K562 (cell line): ENCODE results near the gene TP53TG5. TPM values are rescaled to one million over a fixed set of nuclear protein-coding genes. Genes with fewer than 3 reads are reported as not detected.

Experiments used
- ATAC-seq: fragments of 200-7000 bp; cut with Tn5 transposase; 3 replicates; pipeline ENCODE4 v1.9.1; 2020; ENCODE audit warnings: moderate library complexity
- BruUV-seq: library from RNA; stranded (reverse); fragments of 400-500 nt; replicated peaks from 2 replicates; lab custom pipeline; 2021; lab: Mats Ljungman, UMichigan
- CTCF ChIA-PET: fragments of 300-600 bp; formaldehyde crosslinking; extraction: SDS; loops from one replicate; lab custom pipeline; 2021; ENCODE audit warnings: low intra/inter-chr PET ratio; lab: Yijun Ruan, JAX
- POLR2A ChIA-PET: fragments of 300-600, 350-650 bp; sonication (Branson Sonifier 250); formaldehyde crosslinking; extraction: SDS; loops from one replicate; lab custom pipeline; 2021; ENCODE audit warnings: antibody characterized with exemption, inconsistent platforms; lab: Yijun Ruan, JAX
- DNase-seq, 4 experiments: peaks; one replicate each; pipeline versions ENCODE4 v3.0.0 to v3.0.0-alpha.2; 2011 to 2018; ENCODE audit warnings: low spot score in 3 of 4, mixed read lengths in 3 of 4; ENCODE audit errors: extremely low read depth in 1 of 4
- FAIRE-seq: peaks from 2 replicates; lab custom pipeline; 2011; peaks lifted over from hg19 to GRCh38; lab: Jason Lieb, UNC
- H2AFZ ChIP-seq: 2 replicates; pipeline ENCODE4 v1.6.0; 2011; ENCODE audit warnings: low read depth, low read length, control low read depth, inconsistent platforms
- H3K27ac ChIP-seq: fragments of 200-600 bp; 3 replicates; pipeline ENCODE4 v1.8.0; 2011; ENCODE audit warnings: low read depth, mild to moderate bottlenecking, control low read depth, inconsistent platforms, low read length, moderate library complexity, mixed read lengths; ENCODE audit errors: extremely low read depth
- H3K27me3 ChIP-seq, 2 experiments: fragments of 300-600 bp in 1 of 2; 2 replicates in 1 of 2; 3 replicates in 1 of 2; pipeline versions ENCODE4 v1.6.0 to v1.8.0; 2011; ENCODE audit warnings: inconsistent platforms in 2 of 2, low read length in 2 of 2, mild to moderate bottlenecking in 1 of 2, mixed read lengths in 1 of 2, moderate library complexity in 1 of 2; ENCODE audit not compliant: control insufficient read depth in 2 of 2, insufficient read depth in 2 of 2
- H3K36me3 ChIP-seq: fragments of 300-600 bp; 3 replicates; pipeline ENCODE4 v1.8.0; 2011; ENCODE audit warnings: mild to moderate bottlenecking, low read length, inconsistent platforms; ENCODE audit not compliant: control insufficient read depth, insufficient read depth
- H3K4me1 ChIP-seq, 2 experiments: fragments of 200-600 bp in 1 of 2; replicated peaks in 1 of 2; 2 replicates in 1 of 2; 3 replicates in 1 of 2; pipeline versions ENCODE4 v1.5.1 to v1.8.0; 2011; ENCODE audit warnings: inconsistent platforms in 2 of 2, low read length in 2 of 2, mild to moderate bottlenecking in 1 of 2, mixed read lengths in 1 of 2, moderate library complexity in 1 of 2; ENCODE audit not compliant: control insufficient read depth in 2 of 2, insufficient read depth in 2 of 2
- H3K4me2 ChIP-seq: 2 replicates; pipeline ENCODE4 v1.6.1; 2011; ENCODE audit warnings: low read length, control low read depth, inconsistent platforms, mixed read lengths; ENCODE audit not compliant: insufficient read depth
- H3K4me3 ChIP-seq: fragments of 200-600 bp; sonication (generic), shearing (Covaris generic); 2 replicates; pipeline ENCODE4 v1.5.1; 2016; ENCODE audit warnings: control low read depth, inconsistent platforms
- H3K79me2 ChIP-seq: fragments of 200-600 bp; 3 replicates; pipeline ENCODE4 v1.8.0; 2011; ENCODE audit warnings: low read length, inconsistent platforms; ENCODE audit not compliant: control insufficient read depth, insufficient read depth
- H3K9ac ChIP-seq, 2 experiments: 2 replicates each; pipeline versions ENCODE4 v1.6.0 to v1.6.1; 2011; ENCODE audit warnings: low read depth in 2 of 2, low read length in 2 of 2, control low read depth in 1 of 2, inconsistent platforms in 1 of 2, mild to moderate bottlenecking in 1 of 2, mixed read lengths in 1 of 2; ENCODE audit not compliant: insufficient read depth in 1 of 2
- H3K9me1 ChIP-seq: one replicate; pipeline ENCODE4 v1.6.0; 2011; ENCODE audit warnings: inconsistent platforms, mild to moderate bottlenecking, low read length, moderate library complexity; ENCODE audit not compliant: control insufficient read depth, insufficient read depth
- H3K9me3 ChIP-seq: replicated peaks from 2 replicates; pipeline ENCODE4 v1.5.1; 2011; ENCODE audit warnings: low read depth, low read length, inconsistent platforms; ENCODE audit not compliant: control insufficient read depth, insufficient read depth
- H4K20me1 ChIP-seq: replicated peaks from 2 replicates; pipeline ENCODE4 v1.6.1; 2011; ENCODE audit warnings: low read length, inconsistent platforms, mixed read lengths; ENCODE audit not compliant: control insufficient read depth, insufficient read depth
- EP300 ChIP-seq: IDR thresholded peaks from 2 replicates; pipeline ENCODE4 v1.6.1; 2012; ENCODE audit warnings: low read length, improper control_type of control experiment
- PBX2 ChIP-seq, 2 experiments: IDR thresholded peaks in 1 of 2; conservative IDR thresholded peaks in 1 of 2; 2 replicates each; pipeline ENCODE4 v1.6.1; 2016; ENCODE audit warnings: low read depth in 2 of 2, mild to moderate bottlenecking in 1 of 2, missing compliant biosample characterization in 1 of 2, missing genetic modification characterization in 1 of 2, moderate library complexity in 1 of 2
- POLR2AphosphoS2 ChIP-seq: IDR thresholded peaks from 2 replicates; pipeline ENCODE4 v1.6.1; 2012; ENCODE audit warnings: low read length, improper control_type of control experiment
- WGBS: fragments of 100-300 bp; shearing (Covaris generic); methylation state at CpG from one replicate; pipeline ENCODE4 v1.1.6; 2016; ENCODE audit warnings: low coverage, mixed read lengths; ENCODE audit not compliant: insufficient coverage; ENCODE audit errors: missing lambda C conversion rate; 5-methylcytosine and 5-hydroxymethylcytosine counted together
- in situ Hi-C: fragments of 300-500 bp; cut with MboI; formaldehyde crosslinking; loops from 4 replicates; pipeline ENCODE4 v1.15.0; 2018; ENCODE audit warnings: inconsistent platforms, mixed read lengths
- intact Hi-C: fragments of 100-400 bp; cut with micrococcal nuclease; formaldehyde crosslinking; loops from 2 replicates; pipeline ENCODE4 v1.14.2; 2022
- polyA plus RNA-seq, 8 experiments: library from polyadenylated mRNA; depleted of rRNA in 4 of 8; stranded (reverse) in 5 of 8; unstranded in 3 of 8; fragments of >200 nt; fragmentation: Nextera tagmentation in 2 of 8; fragmentation: Illumina TruSeq in 1 of 8; extraction: Ambion mirVana in 2 of 8; extraction: Trizol in 1 of 8; gene quantifications; 2 replicates each; pipeline versions ENCODE4 v1.2.1 to v1.2.3, GENCODE V29; 2011 to 2014; ENCODE audit warnings: inconsistent platforms in 1 of 8, missing spikeins in 1 of 8
- total RNA-seq, 7 experiments: library from RNA; depleted of rRNA in 6 of 7; stranded (reverse); fragments of >200 nt in 6 of 7; fragmentation: Illumina TruSeq in 2 of 7; extraction: Trizol in 2 of 7; gene quantifications; 2 replicates each; pipeline versions ENCODE4 v1.2.1 to v1.2.3, GENCODE V29; 2011 to 2021; ENCODE audit warnings: low replicate concordance in 1 of 7

The TP53TG5 gene
- total and polyA plus RNA-seq, 9 of the 15 experiments (the other 6 are each of a cell fraction or from before 2014, with no cell fraction given), result 0.04 to 0.05 (median 0.04) TPM; not detected in 6

- peaks cover 8 to 22% of the 10 kb centered on the region in 2 experiments; a peak in 3 of 5 replicates for H3K4me1 ChIP-seq
- intact Hi-C loops, result no loop called here
- no peak for FAIRE-seq
- no peak overlapping the region for H3K4me2 ChIP-seq
- H3K9me3 ChIP-seq, result no peaks in the 10 kb centered on the region
- TF ChIP-seq EP300 (no peak), PBX2 (CRISPR knock-in tag; IDR thresholded peaks at IDR 0.05; ENCODE audit: low read depth) (no peak), PBX2 (tag; conservative IDR thresholded peaks at IDR 0.05; ENCODE audit: low read depth) (peak; percentile 88), POLR2AphosphoS2 (no peak)
- TF ChIP-seq, all 486 proteins: peak for 1
- H3K9ac ChIP-seq, result no peak overlapping the region
- no peak overlapping the region for H3K4me3 ChIP-seq
- no peaks in the 10 kb centered on the region for H4K20me1 ChIP-seq
- in situ Hi-C loops, result no loop called here
- 39% methylated on average over 5 of the region's 5 CpGs for WGBS
- BruUV-seq, result no TSS peak
- H3K27ac ChIP-seq, result no peak overlapping the region
- no peak overlapping the region for H2AFZ ChIP-seq
- no peaks in the 10 kb centered on the region for H3K9me1 ChIP-seq
- ATAC-seq (no peak), DNase-seq (no peak)
- H3K79me2 ChIP-seq, result peaks cover 21% of the 10 kb centered on the region
- peaks cover 19% of the 10 kb centered on the region for H3K36me3 ChIP-seq
- no peaks in the 10 kb centered on the region for H3K27me3 ChIP-seq
- POLR2A ChIA-PET, result interaction anchor here (0.5 to 1.8 kb wide), 4 partner anchors 14 to 837 kb away, joined by 3 to 6 read pairs (median 4); no protein-coding TSS in a partner anchor
- CTCF ChIA-PET, result no interaction called here
Observed at GRCh38 chr20:45412653-45413052, 34.5 kb upstream of the TP53TG5 start.
